ENCODE measurements around the gene ODR4.

ODR4 gene

GRCh38 chr1:186421446-186421845, 45.8 kb downstream of the ODR4 start:
- peaks cover 17% of the 10 kb centered on the region for H3K36me3 ChIP-seq (ENCODE audit: insufficient read depth, low read length)
- no peak overlapping the region for H2AFZ ChIP-seq (ENCODE audit: low read length, unreplicated experiment)
- no peaks in the 10 kb centered on the region for H3K27me3 ChIP-seq (ENCODE audit: insufficient read depth, low read length)
- no peak overlapping the region for H3K4me3 ChIP-seq (ENCODE audit: low read depth, low read length)
- H3K79me2 ChIP-seq (ENCODE audit: control insufficient read depth, insufficient read depth, low read length, unreplicated experiment), result no peaks in the 10 kb centered on the region
- peaks cover 12% of the 10 kb centered on the region for H3K4me1 ChIP-seq (ENCODE audit: control insufficient read depth, insufficient read depth, low read length, unreplicated experiment)
- H3K27ac ChIP-seq (ENCODE audit: low read depth, low read length), result no peak overlapping the region

GRCh38 chr1:186424539-186424938, 48.9 kb downstream of the ODR4 start:
- no peaks in the 10 kb centered on the region for H3K79me2 ChIP-seq (ENCODE audit: control insufficient read depth, insufficient read depth, low read length, unreplicated experiment)
- no peaks in the 10 kb centered on the region for H3K27me3 ChIP-seq (ENCODE audit: insufficient read depth, low read length)
- H2AFZ ChIP-seq (ENCODE audit: low read length, unreplicated experiment), result no peak overlapping the region
- peaks cover 12% of the 10 kb centered on the region for H3K4me1 ChIP-seq (ENCODE audit: control insufficient read depth, insufficient read depth, low read length, unreplicated experiment)
- H3K27ac ChIP-seq (ENCODE audit: low read depth, low read length), result no peak overlapping the region
- H3K36me3 ChIP-seq (ENCODE audit: insufficient read depth, low read length), result 0 out of 2 replicates have a peak, but pooled peaks cover 2% of the 10 kb centered on the region
- no peak overlapping the region for H3K4me3 ChIP-seq (ENCODE audit: low read depth, low read length)

GRCh38 chr1:186426118-186426517, 50.5 kb downstream of the ODR4 start:
- Histone ChIP-seq H2AFZ (ENCODE audit: low read length, unreplicated experiment) (no peak overlapping the region), H3K4me1 (ENCODE audit: control insufficient read depth, insufficient read depth, low read length, unreplicated experiment) (peaks cover 6% of the 10 kb centered on the region), H3K27me3 (ENCODE audit: insufficient read depth, low read length) (no peaks in the 10 kb centered on the region), H3K27ac (ENCODE audit: low read depth, low read length) (no peak overlapping the region), H3K36me3 (ENCODE audit: insufficient read depth, low read length) (no peaks in the 10 kb centered on the region), H3K79me2 (ENCODE audit: control insufficient read depth, insufficient read depth, low read length, unreplicated experiment) (no peaks in the 10 kb centered on the region), H3K4me3 (ENCODE audit: low read depth, low read length) (no peak overlapping the region)

- Histone ChIP-seq H3K79me2 (ENCODE audit: control insufficient read depth, insufficient read depth, low read length, unreplicated experiment) (no peaks in the 10 kb centered on the region), H3K27ac (ENCODE audit: low read depth, low read length) (no peak overlapping the region)
Measured at GRCh38 chr1:186429017-186429416, 53.4 kb downstream of the ODR4 start.

GRCh38 chr1:186435336-186435735, 59.7 kb downstream of the ODR4 start:
- H3K27ac ChIP-seq (ENCODE audit: low read depth, low read length), result no peak overlapping the region
- H3K4me3 ChIP-seq (ENCODE audit: low read depth, low read length), result no peak overlapping the region
- H3K36me3 ChIP-seq (ENCODE audit: insufficient read depth, low read length), result no peaks in the 10 kb centered on the region; the same call in 1 of the 2 replicates

More at GRCh38 chr1:186429017-186429416, 53.4 kb downstream of the ODR4 start:
- peaks cover 6% of the 10 kb centered on the region for H3K4me1 ChIP-seq (ENCODE audit: control insufficient read depth, insufficient read depth, low read length, unreplicated experiment)
- H3K27me3 ChIP-seq (ENCODE audit: insufficient read depth, low read length), result no peaks in the 10 kb centered on the region
- H3K4me3 ChIP-seq (ENCODE audit: low read depth, low read length), result no peak overlapping the region
- H2AFZ ChIP-seq (ENCODE audit: low read length, unreplicated experiment), result no peak overlapping the region
- no peaks in the 10 kb centered on the region for H3K36me3 ChIP-seq (ENCODE audit: insufficient read depth, low read length)

GRCh38 chr1:186438567-186438966, 62.9 kb downstream of the ODR4 start:
- Histone ChIP-seq H3K27me3 (ENCODE audit: insufficient read depth, low read length) (no peaks in the 10 kb centered on the region), H3K27ac (ENCODE audit: low read depth, low read length) (no peak overlapping the region), H3K79me2 (ENCODE audit: control insufficient read depth, insufficient read depth, low read length, unreplicated experiment) (no peaks in the 10 kb centered on the region), H3K4me3 (ENCODE audit: low read depth, low read length) (no peak overlapping the region), H3K36me3 (ENCODE audit: insufficient read depth, low read length) (no peaks in the 10 kb centered on the region; the same call in 1 of the 2 replicates), H2AFZ (ENCODE audit: low read length, unreplicated experiment) (no peak overlapping the region), H3K4me1 (ENCODE audit: control insufficient read depth, insufficient read depth, low read length, unreplicated experiment) (peaks cover 15% of the 10 kb centered on the region)

More at GRCh38 chr1:186435336-186435735, 59.7 kb downstream of the ODR4 start:
- H2AFZ ChIP-seq (ENCODE audit: low read length, unreplicated experiment), result no peak overlapping the region
- H3K27me3 ChIP-seq (ENCODE audit: insufficient read depth, low read length), result no peaks in the 10 kb centered on the region
- H3K79me2 ChIP-seq (ENCODE audit: control insufficient read depth, insufficient read depth, low read length, unreplicated experiment), result no peaks in the 10 kb centered on the region
- peaks cover 3% of the 10 kb centered on the region for H3K4me1 ChIP-seq (ENCODE audit: control insufficient read depth, insufficient read depth, low read length, unreplicated experiment)

- peaks cover 12% of the 10 kb centered on the region for H3K4me1 ChIP-seq (ENCODE audit: control insufficient read depth, insufficient read depth, low read length, unreplicated experiment)
- no peak overlapping the region for H3K4me3 ChIP-seq (ENCODE audit: low read depth, low read length)
- no peak overlapping the region for H3K27ac ChIP-seq (ENCODE audit: low read depth, low read length)
- no peak overlapping the region for H2AFZ ChIP-seq (ENCODE audit: low read length, unreplicated experiment)
- no peaks in the 10 kb centered on the region for H3K79me2 ChIP-seq (ENCODE audit: control insufficient read depth, insufficient read depth, low read length, unreplicated experiment)
- no peaks in the 10 kb centered on the region for H3K27me3 ChIP-seq (ENCODE audit: insufficient read depth, low read length)
- H3K36me3 ChIP-seq (ENCODE audit: insufficient read depth, low read length), result no peaks in the 10 kb centered on the region; the same call in 1 of the 2 replicates
Measured at GRCh38 chr1:186440584-186440983, 64.9 kb downstream of the ODR4 start.

GRCh38 chr1:186442651-186443375, 67.2 kb downstream of the ODR4 start:
- H3K4me1 ChIP-seq (ENCODE audit: control insufficient read depth, insufficient read depth, low read length, unreplicated experiment), result peaks cover 12% of the 10 kb centered on the region
- H3K27ac ChIP-seq (ENCODE audit: low read depth, low read length), result peak overlapping the region; percentile 67
- H3K79me2 ChIP-seq (ENCODE audit: control insufficient read depth, insufficient read depth, low read length, unreplicated experiment), result no peaks in the 10 kb centered on the region
- H3K36me3 ChIP-seq (ENCODE audit: insufficient read depth, low read length), result no peaks in the 10 kb centered on the region
- H2AFZ ChIP-seq (ENCODE audit: low read length, unreplicated experiment), result peak overlapping the region; percentile 36
- H3K4me3 ChIP-seq (ENCODE audit: low read depth, low read length), result no peak overlapping the region
- no peaks in the 10 kb centered on the region for H3K27me3 ChIP-seq (ENCODE audit: insufficient read depth, low read length)

GRCh38 chr1:186443638-186444037, 68.0 kb downstream of the ODR4 start:
- H3K27me3 ChIP-seq (ENCODE audit: insufficient read depth, low read length), result no peaks in the 10 kb centered on the region
- H3K36me3 ChIP-seq (ENCODE audit: insufficient read depth, low read length), result no peaks in the 10 kb centered on the region
- H3K4me1 ChIP-seq (ENCODE audit: control insufficient read depth, insufficient read depth, low read length, unreplicated experiment), result peaks cover 12% of the 10 kb centered on the region
- no peaks in the 10 kb centered on the region for H3K79me2 ChIP-seq (ENCODE audit: control insufficient read depth, insufficient read depth, low read length, unreplicated experiment)
- H2AFZ ChIP-seq (ENCODE audit: low read length, unreplicated experiment), result no peak overlapping the region
- no peak overlapping the region for H3K4me3 ChIP-seq (ENCODE audit: low read depth, low read length)
- H3K27ac ChIP-seq (ENCODE audit: low read depth, low read length), result no peak overlapping the region

GRCh38 chr1:186446152-186446551, 70.5 kb downstream of the ODR4 start:
- Histone ChIP-seq H3K4me1 (ENCODE audit: control insufficient read depth, insufficient read depth, low read length, unreplicated experiment) (peaks cover 12% of the 10 kb centered on the region), H3K27ac (ENCODE audit: low read depth, low read length) (no peak overlapping the region), H3K4me3 (ENCODE audit: low read depth, low read length) (no peak overlapping the region), H3K27me3 (ENCODE audit: insufficient read depth, low read length) (no peaks in the 10 kb centered on the region), H3K36me3 (ENCODE audit: insufficient read depth, low read length) (no peaks in the 10 kb centered on the region), H3K79me2 (ENCODE audit: control insufficient read depth, insufficient read depth, low read length, unreplicated experiment) (no peaks in the 10 kb centered on the region), H2AFZ (ENCODE audit: low read length, unreplicated experiment) (no peak overlapping the region)

GRCh38 chr1:186454981-186455380, 79.3 kb downstream of the ODR4 start:
- H3K4me3 ChIP-seq (ENCODE audit: low read depth, low read length), result no peak overlapping the region
- H3K27me3 ChIP-seq (ENCODE audit: insufficient read depth, low read length), result no peaks in the 10 kb centered on the region
- H3K36me3 ChIP-seq (ENCODE audit: insufficient read depth, low read length), result no peaks in the 10 kb centered on the region
- H3K79me2 ChIP-seq (ENCODE audit: control insufficient read depth, insufficient read depth, low read length, unreplicated experiment), result no peaks in the 10 kb centered on the region
- H3K4me1 ChIP-seq (ENCODE audit: control insufficient read depth, insufficient read depth, low read length, unreplicated experiment), result no peaks in the 10 kb centered on the region
- H3K27ac ChIP-seq (ENCODE audit: low read depth, low read length), result no peak overlapping the region
- H2AFZ ChIP-seq (ENCODE audit: low read length, unreplicated experiment), result no peak overlapping the region

Data from ACC112 (cell line).